Esophagus (tissue), 2 donors: Measurements from ENCODE around the gene SHISAL2A. TPM values are rescaled to one million over a fixed set of nuclear protein-coding genes. Genes with fewer than 3 reads are reported as not detected.

ENCODE experiments used
- H3K27ac ChIP-seq, 2 donors: one replicate each; pipeline ENCODE4 v1.5.1; 2013; ENCODE audit warnings: low read depth in 2 of 2, mild to moderate bottlenecking in 2 of 2, inconsistent platforms in 1 of 2, low read length in 1 of 2, moderate library complexity in 1 of 2
- H3K27me3 ChIP-seq, 2 donors: one replicate each; pipeline ENCODE4 v1.6.1; 2013; ENCODE audit warnings: low read length in 2 of 2, control low read depth in 1 of 2, mild to moderate bottlenecking in 1 of 2; ENCODE audit not compliant: insufficient read depth in 2 of 2, control insufficient read depth in 1 of 2
- H3K36me3 ChIP-seq, 2 donors: one replicate each; pipeline ENCODE4 v1.6.1; 2013; ENCODE audit warnings: low read length in 1 of 2; ENCODE audit not compliant: control insufficient read depth in 2 of 2, insufficient read depth in 2 of 2
- H3K4me1 ChIP-seq, 2 donors: one replicate each; pipeline ENCODE4 v1.6.1; 2013; ENCODE audit warnings: low read length in 1 of 2; ENCODE audit not compliant: control insufficient read depth in 2 of 2, insufficient read depth in 2 of 2
- H3K4me3 ChIP-seq, 2 donors: one replicate each; pipeline ENCODE4 v1.5.1; 2013; ENCODE audit warnings: low read length in 2 of 2, mild to moderate bottlenecking in 2 of 2, low read depth in 1 of 2, moderate library complexity in 1 of 2
- H3K9me3 ChIP-seq, 2 donors: one replicate each; pipeline ENCODE4 v1.6.1; 2013; ENCODE audit warnings: mild to moderate bottlenecking in 2 of 2, low read depth in 1 of 2, low read length in 1 of 2, moderate library complexity in 1 of 2; ENCODE audit not compliant: control insufficient read depth in 2 of 2, insufficient read depth in 1 of 2
- WGBS, 2 donors: extraction: QIAGEN DNeasy Blood & Tissue Kit; methylation state at CpG; one replicate each; pipeline ENCODE4 v1.1.7; 2013; 5-methylcytosine and 5-hydroxymethylcytosine counted together
- polyA plus RNA-seq, 2 donors: library from polyadenylated mRNA; stranded (reverse); fragments of 200-250 nt; gene quantifications; one replicate each; pipeline ENCODE4 v1.2.3, GENCODE V29; 2013
- donor health status: healthy with polysubstance abuse.
- donor health status: Bipolar disorder and iron deficiency.

SHISAL2A gene
- polyA plus RNA-seq, 2 donors, result 0.16 to 0.20 TPM

DNA sequence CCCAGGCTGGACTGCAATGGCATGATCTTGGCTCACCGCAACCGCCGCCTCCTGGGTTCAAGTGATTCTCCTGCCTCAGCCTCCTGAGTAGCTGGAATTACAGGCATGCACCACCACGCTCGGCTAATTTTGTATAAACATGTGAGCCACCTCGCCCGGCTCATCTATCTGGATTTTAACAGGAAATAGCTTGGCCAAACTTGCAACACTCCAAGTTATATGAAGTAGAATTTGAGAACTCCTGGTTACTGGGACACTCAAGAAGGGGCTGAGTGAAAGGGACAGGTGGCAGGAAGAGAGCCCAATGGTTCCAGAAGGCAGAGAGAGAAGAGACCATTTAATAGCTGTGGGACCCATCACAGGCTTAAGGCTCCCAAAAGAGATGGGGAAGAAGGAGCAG, 33.7 kb upstream of the SHISAL2A start:
- H3K36me3 ChIP-seq, result no peaks in the 10 kb centered on the region
- H3K4me3 ChIP-seq, result no peak overlapping the region
- H3K27ac ChIP-seq, result no peak overlapping the region
- H3K27me3 ChIP-seq, result no peaks in the 10 kb centered on the region
- WGBS, 2 donors, result 89% methylated on average over 7 of the region's 7 CpGs
- H3K9me3 ChIP-seq, result no peaks in the 10 kb centered on the region
- peaks cover 0 to 1% of the 10 kb centered on the region in 2 donors for H3K4me1 ChIP-seq

DNA sequence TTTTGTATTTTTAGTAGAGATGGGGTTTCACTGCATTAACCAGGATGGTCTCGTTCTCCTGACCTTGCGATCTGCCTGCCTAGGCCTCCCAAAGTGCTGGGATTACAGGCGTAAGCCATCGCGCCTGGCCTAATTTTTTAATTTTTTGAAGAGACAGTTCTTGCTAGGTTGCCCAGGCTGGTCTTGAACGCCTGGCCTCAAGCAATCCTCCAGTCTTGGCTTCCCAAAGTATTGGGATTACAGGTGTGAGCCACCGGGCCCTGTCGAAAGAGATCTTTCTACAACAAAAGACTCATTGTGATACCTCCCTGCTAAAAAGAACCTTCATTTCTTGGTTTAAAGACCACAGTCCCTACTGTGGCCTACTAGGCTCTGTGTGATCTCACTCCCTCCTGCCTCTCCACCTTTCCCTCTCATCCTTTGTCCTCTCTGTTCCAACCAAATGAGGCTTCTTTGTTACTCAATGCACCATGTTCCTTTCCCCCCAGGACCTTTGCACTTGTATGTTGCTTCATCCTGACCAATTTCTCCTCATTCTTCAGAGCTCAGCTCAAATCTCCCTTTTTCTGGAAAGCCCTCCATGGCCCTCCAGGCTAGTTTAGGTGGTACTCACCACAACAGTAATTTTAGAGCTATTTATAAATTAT, 32.3 kb upstream of the SHISAL2A start:
- Histone ChIP-seq H3K4me3 (no peak overlapping the region), H3K27ac (no peak overlapping the region), H3K36me3 (no peaks in the 10 kb centered on the region), H3K4me1 (peaks cover 0 to 2% of the 10 kb centered on the region in 2 donors), H3K9me3 (no peaks in the 10 kb centered on the region), H3K27me3 (no peaks in the 10 kb centered on the region)
- 97% methylated on average over 8 of the region's 8 CpGs for WGBS, 2 donors

DNA sequence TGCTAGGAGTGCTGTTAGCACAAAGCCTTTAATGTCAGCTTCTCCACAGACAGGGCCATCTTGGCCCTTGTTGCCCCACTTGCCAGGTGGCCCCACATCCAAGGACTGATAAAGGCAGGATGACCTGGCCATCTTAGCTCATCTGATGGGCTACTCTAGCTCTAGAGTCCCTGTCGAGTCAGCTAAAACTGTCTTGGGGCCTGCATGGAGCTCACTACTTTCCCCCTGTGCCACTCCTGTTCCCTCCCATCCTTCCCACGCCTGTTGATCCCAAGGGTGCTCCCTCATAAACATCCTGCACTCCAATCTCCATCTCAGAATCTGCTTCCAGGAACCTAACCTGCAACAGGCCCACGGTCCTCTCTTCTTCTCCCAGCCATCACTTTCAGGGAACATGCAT, 31.4 kb upstream of the SHISAL2A start:
- 77 to 89% methylated on average over 3 of the region's 3 CpGs for WGBS, 2 donors
- H3K9me3 ChIP-seq, result no peaks in the 10 kb centered on the region
- no peaks in the 10 kb centered on the region for H3K36me3 ChIP-seq
- H3K4me3 ChIP-seq, result no peak overlapping the region
- peaks cover 0 to 2% of the 10 kb centered on the region in 2 donors for H3K4me1 ChIP-seq
- no peak overlapping the region for H3K27ac ChIP-seq
- H3K27me3 ChIP-seq, result no peaks in the 10 kb centered on the region

DNA sequence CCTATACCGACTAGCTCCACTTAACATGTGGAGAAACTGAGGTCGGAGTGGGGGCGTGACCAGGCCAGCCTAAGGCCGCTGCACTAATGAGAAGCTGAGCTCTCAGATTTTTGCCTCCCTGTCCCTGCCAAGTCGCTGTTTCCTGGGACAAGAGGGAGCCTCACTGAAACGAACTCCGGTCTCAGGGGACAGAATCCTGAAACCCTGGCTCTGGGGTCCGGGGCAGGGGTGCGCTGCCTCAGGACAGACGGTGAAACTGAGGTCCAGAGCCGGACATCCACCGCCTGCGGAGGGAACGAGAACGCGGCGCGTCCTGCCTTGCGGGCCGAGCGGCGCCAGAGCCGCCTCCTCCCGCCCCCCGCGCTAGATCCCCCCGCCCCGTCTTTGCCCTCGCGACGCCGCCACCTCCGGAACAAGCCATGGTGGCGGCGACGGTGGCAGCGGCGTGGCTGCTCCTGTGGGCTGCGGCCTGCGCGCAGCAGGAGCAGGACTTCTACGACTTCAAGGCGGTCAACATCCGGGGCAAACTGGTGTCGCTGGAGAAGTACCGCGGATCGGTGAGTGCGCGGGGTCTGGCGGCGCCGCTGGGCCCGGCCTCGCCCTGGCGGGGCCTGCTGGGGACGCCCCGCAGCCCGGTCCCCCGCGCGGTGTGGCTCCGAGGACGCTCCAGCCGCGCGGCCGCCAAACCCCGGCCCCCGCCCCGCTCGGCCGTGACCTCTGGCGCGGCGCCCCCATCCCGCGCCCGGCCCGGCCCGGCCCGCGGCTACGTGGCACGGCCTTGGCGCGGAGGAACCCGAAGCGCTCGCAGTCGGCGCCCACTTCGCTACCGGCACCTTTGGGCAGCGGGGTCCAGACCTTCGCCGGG, 30.7 kb upstream of the SHISAL2A start, which contains the start of gene GPX7:
GPX7 (plus strand) TSS at position 381 of the 865 bp plus-strand sequence; CDS start at position 420, 39 bp downstream.
- Histone ChIP-seq H3K9me3 (no peaks in the 10 kb centered on the region), H3K36me3 (peaks cover 0 to under 1% of the 10 kb centered on the region in 2 donors), H3K4me3 (peak within 1 kb of the TSS; percentile 55 to 60), H3K27me3 (no peaks in the 10 kb centered on the region), H3K27ac (peak within 1 kb of the TSS; percentile 52 to 54), H3K4me1 (peaks cover 0 to 2% of the 10 kb centered on the region in 2 donors)
- WGBS, 2 donors, result 1 to 2% methylated on average over 71 to 97 of the region's 97 CpGs

DNA sequence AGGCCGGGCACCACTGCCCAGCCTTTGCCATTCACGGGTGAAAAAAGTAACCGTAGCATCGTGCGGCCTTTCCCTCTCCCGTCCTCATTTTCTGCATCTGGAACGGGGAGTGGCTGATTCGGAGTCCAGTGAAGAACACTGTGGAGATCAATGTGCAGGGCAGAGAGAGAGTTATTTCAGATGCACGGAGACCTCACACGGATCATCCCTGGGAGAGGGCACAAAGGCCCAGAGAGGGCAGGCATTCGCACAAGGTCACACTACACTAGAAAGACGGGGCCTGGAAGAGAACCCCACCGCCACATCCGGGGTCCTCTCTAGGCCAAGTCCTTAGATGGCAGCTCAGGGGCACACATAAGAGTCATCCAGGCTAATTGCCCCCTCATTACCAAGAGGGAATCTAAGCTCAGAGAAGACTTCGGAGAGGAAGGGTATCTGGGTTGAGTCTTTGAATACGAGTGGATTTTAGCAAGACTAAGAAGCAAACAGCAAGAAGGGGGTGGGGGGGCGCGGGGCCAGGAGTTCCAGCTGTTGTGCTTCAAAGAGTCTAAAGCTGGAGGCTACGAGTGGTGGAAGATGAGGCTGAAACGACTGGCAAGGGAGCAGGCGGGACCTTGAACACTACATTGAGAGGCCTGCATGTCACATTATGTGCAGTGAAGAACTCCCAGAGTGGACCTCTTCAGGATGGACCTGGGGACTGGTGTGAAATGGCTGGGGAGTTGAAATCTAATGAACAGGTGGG, 29.9 kb upstream of the SHISAL2A start:
- Histone ChIP-seq H3K27ac (peak overlapping the region; percentile 52 to 54), H3K27me3 (no peaks in the 10 kb centered on the region), H3K4me1 (peaks cover 0 to 2% of the 10 kb centered on the region in 2 donors), H3K4me3 (peak overlapping the region; percentile 55 to 60), H3K9me3 (no peaks in the 10 kb centered on the region), H3K36me3 (peaks cover 2 to 4% of the 10 kb centered on the region in 2 donors)
- WGBS, 2 donors, result 42 to 43% methylated on average over 21 of the region's 21 CpGs

DNA sequence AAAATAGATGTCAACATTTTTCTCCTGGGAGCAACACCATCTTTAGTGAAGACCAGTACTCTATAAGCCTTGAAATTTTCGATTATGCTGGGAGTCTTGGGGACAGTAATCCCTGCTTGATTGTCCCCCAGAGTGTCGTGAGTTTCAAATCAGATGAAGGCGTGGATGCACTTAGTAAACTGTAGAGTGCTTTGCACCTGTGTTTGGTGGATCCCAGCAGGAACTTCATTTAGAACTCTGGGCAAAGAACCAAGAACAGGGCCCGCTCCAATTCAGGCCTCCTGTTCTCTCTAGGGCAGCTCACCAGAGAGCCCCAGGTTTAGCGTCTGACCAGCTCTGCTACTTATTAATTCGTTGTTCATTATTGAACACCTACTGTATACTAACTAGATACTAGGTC, 29.3 kb upstream of the SHISAL2A start:
- Histone ChIP-seq H3K4me3 (no peak overlapping the region), H3K4me1 (peaks cover 0 to 2% of the 10 kb centered on the region in 2 donors), H3K36me3 (peaks cover 3 to 4% of the 10 kb centered on the region in 2 donors), H3K9me3 (no peaks in the 10 kb centered on the region), H3K27me3 (no peaks in the 10 kb centered on the region), H3K27ac (no peak overlapping the region)
- WGBS, 2 donors, result 83 to 88% methylated on average over 6 of the region's 6 CpGs

DNA sequence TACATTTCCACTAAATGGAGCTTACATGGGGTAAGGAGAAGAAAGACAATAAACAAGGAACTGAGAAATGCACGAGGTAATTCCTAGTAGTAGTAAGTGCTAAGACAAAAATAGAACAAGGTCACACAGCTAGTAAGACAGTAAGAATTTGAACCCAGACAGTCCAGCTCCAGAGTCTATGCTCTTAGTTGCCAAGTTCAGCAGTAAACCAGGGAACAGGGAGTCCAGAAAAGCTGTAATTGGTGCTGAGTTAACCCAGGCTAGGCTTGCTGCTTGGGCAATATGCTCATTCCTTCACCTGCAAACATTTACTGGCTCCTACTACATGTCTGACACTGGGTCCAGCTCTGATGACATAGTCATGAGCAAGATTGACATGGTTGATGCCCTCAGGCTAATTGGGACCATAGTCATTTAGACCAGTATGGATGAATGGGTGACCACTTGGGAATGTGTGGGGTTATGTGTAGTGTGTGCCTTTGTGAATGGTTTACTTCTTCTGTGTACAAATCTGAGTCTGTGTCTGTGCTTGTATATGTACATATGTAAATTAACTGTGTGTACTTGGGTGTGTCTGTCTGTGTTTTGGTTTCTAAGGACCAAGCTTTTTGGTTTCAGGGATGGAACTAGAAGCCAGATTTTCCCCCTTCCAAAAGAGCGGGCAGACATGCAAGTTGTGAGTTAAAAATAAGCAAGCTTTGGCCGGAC, 28.8 kb upstream of the SHISAL2A start:
- peaks cover 3 to 4% of the 10 kb centered on the region in 2 donors for H3K36me3 ChIP-seq
- no peak overlapping the region for H3K4me3 ChIP-seq
- no peak overlapping the region for H3K27ac ChIP-seq
- H3K9me3 ChIP-seq, result no peaks in the 10 kb centered on the region
- WGBS, 2 donors, result 63 to 75% methylated on average over 3 of the region's 3 CpGs
- peaks cover 0 to 2% of the 10 kb centered on the region in 2 donors for H3K4me1 ChIP-seq
- H3K27me3 ChIP-seq, result no peaks in the 10 kb centered on the region

DNA sequence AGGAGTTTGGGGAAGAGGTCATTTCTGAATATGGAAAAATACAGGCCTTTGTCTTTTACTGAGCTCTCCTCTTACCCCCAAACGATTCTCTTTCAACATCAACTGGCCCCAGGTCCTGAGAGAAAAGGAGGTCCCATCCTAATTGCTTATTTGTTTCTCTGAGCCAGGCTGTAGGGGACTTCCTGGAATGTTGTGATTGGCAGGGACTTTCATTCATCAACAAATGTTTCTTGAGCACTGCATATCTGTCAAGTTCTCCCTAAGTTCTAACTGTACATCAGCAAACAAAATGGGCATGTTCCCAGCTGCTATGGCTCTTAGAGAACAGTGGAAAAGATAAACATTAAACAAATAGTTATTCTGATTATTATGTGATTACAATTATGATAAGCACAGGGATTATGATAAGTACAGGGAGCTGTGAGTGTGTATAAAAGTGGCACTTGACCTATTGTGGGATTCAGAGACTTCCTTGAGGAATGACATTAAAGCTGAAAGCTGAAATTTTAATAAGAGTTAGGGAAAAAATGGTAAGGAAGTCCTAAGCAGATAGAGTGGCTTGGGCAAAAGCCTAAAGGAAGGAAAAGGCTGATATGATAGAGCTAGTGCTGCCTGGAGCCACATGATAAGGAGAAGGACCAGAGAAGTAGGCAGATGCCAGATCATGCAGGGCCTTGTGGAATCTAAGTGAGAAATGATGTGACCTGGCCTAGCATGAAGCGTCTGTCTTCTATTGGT, 19.2 kb upstream of the SHISAL2A start:
- H3K4me1 ChIP-seq, result no peaks in the 10 kb centered on the region
- no peaks in the 10 kb centered on the region for H3K9me3 ChIP-seq
- 55 to 57% methylated on average over 2 of the region's 2 CpGs for WGBS, 2 donors
- no peak overlapping the region for H3K27ac ChIP-seq
- H3K27me3 ChIP-seq, result no peaks in the 10 kb centered on the region
- no peak overlapping the region for H3K4me3 ChIP-seq
- H3K36me3 ChIP-seq, result no peaks in the 10 kb centered on the region
